Heart left ventricle (tissue), 16 donors: Measurements from ENCODE around the gene OR4C5. TPM values are rescaled to one million over a fixed set of nuclear protein-coding genes. Genes with fewer than 3 reads are reported as not detected.
A peak's percentile ranks its signal among the peaks of the same experiment; 100 is the strongest.
"Not testable (repeated sequence)": the region's sequence is repeated elsewhere in the genome, so short reads cannot be mapped to it uniquely, and the experiment has no call there.

Experiments used
- ATAC-seq, 4 donors: fragments of 200-7000 bp; cut with Tn5 transposase; one replicate each; pipeline ENCODE4 v1.9.1; 2020 to 2022; ENCODE audit warnings: moderate library complexity in 4 of 4, mild to moderate bottlenecking in 3 of 4, moderate number of reproducible peaks in 1 of 4
- DNase-seq, 5 donors: peaks; one replicate each; pipeline ENCODE4 v3.0.0-alpha.2; 2020
- H3K27ac ChIP-seq, 12 donors: fragments of 200-600 bp; sonication (generic) in 4 of 12; one replicate each; pipeline versions ENCODE4 v1.5.0 to v1.8.0; 2016 to 2022; ENCODE audit warnings: mild to moderate bottlenecking in 2 of 12
- H3K27me3 ChIP-seq, 9 donors: fragments of 200-600 bp; sonication (generic) in 2 of 9; one replicate each; pipeline versions ENCODE4 v1.5.1 to v1.8.0; 2016 to 2022; ENCODE audit warnings: mild to moderate bottlenecking in 3 of 9
- H3K36me3 ChIP-seq, 9 donors: fragments of 200-600 bp; sonication (generic) in 2 of 9; one replicate each; pipeline versions ENCODE4 v1.5.0 to v1.8.0; 2018 to 2022; ENCODE audit warnings: mild to moderate bottlenecking in 2 of 9
- H3K4me1 ChIP-seq, 12 donors: fragments of 200-600 bp; sonication (generic) in 4 of 12; one replicate each; pipeline versions ENCODE4 v1.5.0 to v1.8.0; 2016 to 2022; ENCODE audit warnings: mild to moderate bottlenecking in 3 of 12
- H3K4me3 ChIP-seq, 12 donors: fragments of 200-600 bp; sonication (generic) in 4 of 12; one replicate each; pipeline versions ENCODE4 v1.5.0 to v1.8.0; 2017 to 2022; ENCODE audit warnings: mild to moderate bottlenecking in 9 of 12, moderate library complexity in 4 of 12
- H3K9me3 ChIP-seq, 12 donors: fragments of 200-600 bp; sonication (generic) in 4 of 12; one replicate each; pipeline versions ENCODE4 v1.5.0 to v1.8.0; 2016 to 2022; ENCODE audit warnings: mild to moderate bottlenecking in 1 of 12
- POLR2A ChIP-seq, 2 donors: fragments of 450-650 bp; IDR thresholded peaks; one replicate each; pipeline ENCODE4 v1.6.1; 2017; ENCODE audit warnings: antibody characterized with exemption in 2 of 2, mild to moderate bottlenecking in 2 of 2, moderate library complexity in 2 of 2
- WGBS, 4 donors: extraction: QIAGEN DNeasy Blood & Tissue Kit in 2 of 4; methylation state at CpG; one replicate each; pipeline versions ENCODE4 v1.1.5 to v1.1.7; 2013 to 2018; 5-methylcytosine and 5-hydroxymethylcytosine counted together
- intact Hi-C, 10 donors: fragments of 100-400 bp; cut with DNase I; formaldehyde crosslinking; loops; one replicate each; pipeline versions ENCODE4 v1.11.1 to v1.14.2; 2022
- long read RNA-seq, 3 donors: library from polyadenylated mRNA; unstranded; transcript quantifications; one replicate each; pipeline ENCODE4 v2.0.0, GENCODE V29; 2020 to 2021
- polyA plus RNA-seq, 2 donors: library from polyadenylated mRNA; stranded (reverse); fragments of 200-250 nt; gene quantifications; one replicate each; pipeline ENCODE4 v1.2.3, GENCODE V29; 2013
- total RNA-seq, 9 donors: library from RNA; depleted of rRNA in 2 of 9; stranded (reverse); fragments of >200 nt in 2 of 9; fragmentation: NEBNext Ultra II Directional in 3 of 9; extraction: Animal tissue kit (Norgen Biotek cat#: 25700) in 3 of 9; gene quantifications; one replicate each; pipeline versions ENCODE4 v1.1.0 to v1.2.4, GENCODE V29; 2016 to 2023
- TF ChIP-seq, protein P1 (sequence below), 12 donors: fragments of 200-600 bp; sonication (generic) in 4 of 12; IDR thresholded peaks; one replicate each; pipeline versions ENCODE4 v1.5.0 to v1.8.0; 2018 to 2022; ENCODE audit warnings: antibody characterized with exemption in 12 of 12, mild to moderate bottlenecking in 5 of 12
- donor health status: ischemic (EF 13 %, LVEDD 7.1; RV severe dilation, severe dysfunction).
- donor health status: healthy with polysubstance abuse.
- donor health status: DM: no; HTN: yes; CAD: no.
- donor health status: DM: no; HTN: no; CAD: no.
- donor health status: ischemic (EF 25% LVEDD 6.9; RV normal size, moderate dysfunction).
- donor health status: ischemic (EF 25% LVEDD 5.7; RV mildly dilated, moderate dysfunction).
- donor health status: healthy.
- donor health status: DM: yes; HTN: yes; CAD: no.
- donor health status: ischemic (EF 35%, LVEDD 5.7; RV mildly dilated, moderate dysfunction).
- donor health status: nonischemic (EF 11% LVEDD 7.7; RV severe dilation, severe dysfunction).
- donor health status: DM: yes; HTN: yes; CAD: no.
- donor health status: PGD.
- donor health status: ischemic (EF 29% LVEDD 5.4; RV normal size, mild dysfunction).
- donor health status: nonischemic (EF 23%, LVEDD 6.1; RV moderate dilation, normal function).

OR4C5 gene
- not detected for total RNA-seq
- not detected for polyA plus RNA-seq
- long read RNA-seq, donor 1 = 0 reads
- long read RNA-seq, donor 2 = 0 reads
- long read RNA-seq, donor 3 = 0 reads

DNA sequence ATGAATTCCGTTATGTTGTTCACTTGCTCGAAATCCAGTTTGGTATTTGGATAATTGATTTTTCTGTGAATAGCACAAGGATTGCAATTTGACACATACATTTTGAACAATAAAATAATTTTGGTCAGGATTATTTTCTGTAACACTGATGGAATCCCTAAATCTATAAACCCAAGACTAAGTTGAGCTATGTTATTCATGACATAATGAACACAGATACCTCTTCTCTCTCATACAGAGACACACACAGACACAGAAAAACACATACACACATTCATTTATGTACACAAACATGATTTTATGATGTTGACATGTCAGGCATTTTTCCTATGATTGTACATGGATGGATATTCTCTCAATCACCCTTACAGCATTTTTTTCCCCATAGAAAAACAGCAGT, at the start of gene OR4C5:
TSS of gene OR4C5 (minus strand) at position 101 of the 400 bp plus-strand sequence. CDS start at position 101, 0 bp downstream.
- ATAC-seq = no peak
- no peaks in the 10 kb centered on the region for H3K27me3 ChIP-seq
- H3K4me3 ChIP-seq = no peak within 1 kb of the TSS
- no peak for DNase-seq
- WGBS, 4 donors = 64 to 72% (median 70%) methylated on average over 2 of the region's 2 CpGs
- no peak within 1 kb of the TSS for H3K27ac ChIP-seq
- no peaks in the 10 kb centered on the region for H3K9me3 ChIP-seq
- H3K36me3 ChIP-seq = no peaks in the 10 kb centered on the region
- H3K4me1 ChIP-seq = no peaks in the 10 kb centered on the region
- TF ChIP-seq, protein P1, sequence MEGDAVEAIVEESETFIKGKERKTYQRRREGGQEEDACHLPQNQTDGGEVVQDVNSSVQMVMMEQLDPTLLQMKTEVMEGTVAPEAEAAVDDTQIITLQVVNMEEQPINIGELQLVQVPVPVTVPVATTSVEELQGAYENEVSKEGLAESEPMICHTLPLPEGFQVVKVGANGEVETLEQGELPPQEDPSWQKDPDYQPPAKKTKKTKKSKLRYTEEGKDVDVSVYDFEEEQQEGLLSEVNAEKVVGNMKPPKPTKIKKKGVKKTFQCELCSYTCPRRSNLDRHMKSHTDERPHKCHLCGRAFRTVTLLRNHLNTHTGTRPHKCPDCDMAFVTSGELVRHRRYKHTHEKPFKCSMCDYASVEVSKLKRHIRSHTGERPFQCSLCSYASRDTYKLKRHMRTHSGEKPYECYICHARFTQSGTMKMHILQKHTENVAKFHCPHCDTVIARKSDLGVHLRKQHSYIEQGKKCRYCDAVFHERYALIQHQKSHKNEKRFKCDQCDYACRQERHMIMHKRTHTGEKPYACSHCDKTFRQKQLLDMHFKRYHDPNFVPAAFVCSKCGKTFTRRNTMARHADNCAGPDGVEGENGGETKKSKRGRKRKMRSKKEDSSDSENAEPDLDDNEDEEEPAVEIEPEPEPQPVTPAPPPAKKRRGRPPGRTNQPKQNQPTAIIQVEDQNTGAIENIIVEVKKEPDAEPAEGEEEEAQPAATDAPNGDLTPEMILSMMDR (IDR thresholded peaks at IDR 0.05) = no peak
- no peak for TF ChIP-seq POLR2A (IDR thresholded peaks at IDR 0.05)
- intact Hi-C loops = no loop called here

DNA sequence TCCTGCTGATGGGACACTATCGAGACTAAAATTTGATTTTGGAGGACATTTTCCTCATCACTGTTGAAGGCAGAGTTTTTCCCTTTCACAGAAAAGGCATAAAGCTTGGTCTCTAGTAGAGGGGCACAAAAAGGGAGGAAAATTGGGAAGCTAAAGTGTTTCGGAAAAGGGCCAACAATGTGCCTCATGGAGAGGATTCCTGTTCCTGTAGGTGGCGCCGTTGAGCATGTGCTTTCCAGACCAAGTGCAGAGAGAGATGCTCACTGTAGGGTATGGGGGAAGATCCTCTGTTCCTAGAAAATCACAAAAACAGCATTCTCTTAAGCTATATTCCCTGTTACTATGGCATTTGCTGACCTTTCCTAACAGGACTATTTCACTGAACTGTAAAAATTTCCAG, 18.4 kb upstream of the OR4C5 start:
- H3K9me3 ChIP-seq = peaks cover 0 to 63% (median 25%) of the 10 kb centered on the region in 12 donors
- H3K4me3 ChIP-seq = no peak overlapping the region
- H3K4me1 ChIP-seq = no peaks in the 10 kb centered on the region
- no peak for TF ChIP-seq POLR2A (IDR thresholded peaks at IDR 0.05)
- TF ChIP-seq, protein P1 (IDR thresholded peaks at IDR 0.05) = no peak
- H3K27me3 ChIP-seq = no peaks in the 10 kb centered on the region
- no peak for ATAC-seq
- DNase-seq = no peak
- 39 to 51% (median 45%) methylated on average over 4 of the region's 4 CpGs for WGBS, 4 donors
- no peak overlapping the region for H3K27ac ChIP-seq
- intact Hi-C loops = no loop called here
- no peaks in the 10 kb centered on the region for H3K36me3 ChIP-seq

DNA sequence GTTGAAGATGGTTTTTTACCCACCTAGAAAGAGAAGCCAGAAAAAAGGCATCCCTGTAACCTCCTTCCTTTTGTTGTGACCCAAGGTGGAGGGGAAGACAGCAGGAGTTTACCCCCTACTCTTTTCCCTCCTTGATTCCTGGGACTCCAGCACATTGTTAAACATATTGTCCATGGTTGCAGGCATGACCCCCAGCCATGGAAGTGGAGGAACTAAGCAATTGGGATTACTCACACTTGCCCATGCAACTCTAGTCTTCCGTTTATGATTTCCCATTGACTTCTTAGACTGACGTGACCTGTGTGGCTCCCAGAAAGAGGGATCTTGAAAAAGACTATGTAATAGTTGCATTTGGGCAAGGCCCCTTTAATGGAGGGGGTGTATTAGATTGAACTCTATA, 17.9 kb upstream of the OR4C5 start:
- whole genome bisulfite sequencing, 4 donors = 50 to 62% (median 55%) methylated on average over 2 of the region's 2 CpGs

DNA sequence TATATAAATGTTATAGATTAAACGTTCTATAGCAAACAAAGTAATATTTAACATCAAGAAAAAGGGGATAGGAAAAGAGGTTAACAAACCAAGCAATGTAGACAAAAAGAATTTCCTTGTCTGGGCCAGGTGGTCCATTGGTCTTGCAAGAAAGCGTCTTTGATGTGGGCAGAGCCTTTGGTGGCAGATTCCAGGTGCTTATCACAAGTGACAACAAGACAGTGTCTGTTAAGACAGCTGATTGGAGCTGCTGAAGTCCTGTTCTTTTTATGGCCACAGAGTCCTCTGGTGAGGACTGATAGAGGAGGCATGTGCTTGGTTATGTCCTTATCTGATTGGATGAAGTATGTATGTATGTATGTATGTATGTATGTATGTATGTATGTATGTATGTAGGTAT, 5.0 kb downstream of the OR4C5 start:
- H3K36me3 ChIP-seq, H3K27ac ChIP-seq, H3K4me3 ChIP-seq, intact Hi-C loops, ATAC-seq, DNase-seq, H3K4me1 ChIP-seq, H3K27me3 ChIP-seq: not testable (repeated sequence)
- 38 to 40% (median 39%) methylated on average over 2 of the region's 2 CpGs for WGBS, 4 donors
- peaks cover 0 to 12% (median 0%) of the 10 kb centered on the region in 12 donors for H3K9me3 ChIP-seq

More for the DNA sequence above, 17.9 kb upstream of the OR4C5 start:
- DNase-seq, ATAC-seq, H3K4me1 ChIP-seq, intact Hi-C loops, H3K27me3 ChIP-seq, H3K4me3 ChIP-seq, H3K36me3 ChIP-seq, H3K27ac ChIP-seq: not testable (repeated sequence)
- H3K9me3 ChIP-seq = peaks cover 0 to 68% (median 28%) of the 10 kb centered on the region in 12 donors

DNA sequence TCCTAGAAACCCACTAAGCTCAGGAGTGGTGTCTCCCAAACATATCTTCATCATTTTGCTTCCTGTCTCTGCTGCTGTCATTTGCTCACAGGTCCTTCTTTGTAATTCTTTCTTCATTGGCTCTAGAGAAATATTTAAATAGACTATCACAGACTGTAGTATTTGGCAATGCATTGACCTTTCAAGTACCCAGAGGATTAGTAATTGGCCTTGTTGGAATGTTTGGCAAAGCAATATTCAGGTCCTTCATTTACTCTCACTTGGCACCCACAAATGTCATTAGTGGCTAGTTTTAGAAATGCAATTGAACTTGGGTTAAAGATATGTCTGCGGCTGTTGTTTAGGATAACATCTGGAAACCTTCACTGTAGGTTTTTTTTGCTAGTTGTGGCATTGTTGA, 11.6 kb downstream of the OR4C5 start:
- ATAC-seq = peak in 2 of 4 donors; percentile 78 to 81
- intact Hi-C loops = loop anchor here in 5 of 10 donors (5.0 to 10.0 kb wide), 2 partner anchors 1670 to 1673 kb away; no protein-coding TSS in a partner anchor
- WGBS, 4 donors = 54 to 73% (median 61%) methylated on average over 1 of the region's 1 CpG

More for the DNA sequence above, 11.6 kb downstream of the OR4C5 start:
- H3K36me3 ChIP-seq = no peaks in the 10 kb centered on the region
- H3K4me3 ChIP-seq = no peak overlapping the region
- H3K27ac ChIP-seq = no peak overlapping the region
- no peaks in the 10 kb centered on the region for H3K27me3 ChIP-seq
- peaks cover 0 to 12% (median 0%) of the 10 kb centered on the region in 12 donors for H3K9me3 ChIP-seq
- TF ChIP-seq, protein P1 (IDR thresholded peaks at IDR 0.05) = no peak
- no peak for TF ChIP-seq POLR2A (IDR thresholded peaks at IDR 0.05)
- H3K4me1 ChIP-seq = no peaks in the 10 kb centered on the region
- no peak for DNase-seq
